ENCODE results near the gene ZP1.

Gene ZP1

GRCh38 chr11:60921777-60922335 is 54.5 kb downstream of the ZP1 start:
- in situ Hi-C loops (cut with MboI; ENCODE audit: low sequenced_read_pairs) = no loop called here

- in situ Hi-C loops (cut with MboI; ENCODE audit: low sequenced_read_pairs) = no loop called here
Observed at GRCh38 chr11:60922906-60923305, 55.6 kb downstream of the ZP1 start.

DNA sequence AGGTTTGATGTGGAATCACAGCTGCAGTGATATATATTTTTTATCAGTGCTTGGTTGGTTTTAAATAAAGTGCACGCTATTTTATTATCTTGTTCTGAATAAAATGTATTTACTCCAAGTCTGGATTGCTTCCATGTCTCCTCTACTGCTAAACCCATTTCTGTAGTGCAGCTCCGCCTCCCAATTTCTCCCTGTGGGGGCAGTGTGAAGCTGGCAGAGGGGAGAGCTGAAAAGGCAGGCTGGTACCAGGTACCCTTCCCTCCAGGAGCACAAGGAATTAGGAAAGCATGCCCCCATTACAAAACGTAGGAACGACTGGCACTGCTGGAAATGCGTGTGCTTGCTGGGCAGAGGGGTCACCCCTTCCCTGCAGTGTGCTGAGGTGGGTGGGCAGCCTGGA is 56.0 kb downstream of the ZP1 start:
- in situ Hi-C loops (cut with MboI; ENCODE audit: low sequenced_read_pairs) = no loop called here

DNA sequence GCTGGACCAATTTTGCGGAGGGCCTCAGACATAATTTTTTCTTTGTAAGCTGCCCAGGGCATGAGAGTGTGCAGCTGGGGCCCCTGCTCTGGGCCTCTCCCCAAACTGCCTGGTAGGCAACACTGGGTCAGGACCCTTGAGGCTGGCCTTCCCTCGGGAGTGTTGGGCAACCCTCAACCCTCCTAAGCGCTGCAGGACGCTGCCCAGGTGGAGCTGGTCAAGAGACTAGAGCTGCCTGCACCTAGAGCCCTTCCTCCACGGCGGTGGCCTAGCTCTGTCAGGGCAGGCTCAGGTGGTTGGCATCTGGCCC is 56.4 kb downstream of the ZP1 start:
- in situ Hi-C loops (cut with MboI; ENCODE audit: low sequenced_read_pairs) = no loop called here

DNA sequence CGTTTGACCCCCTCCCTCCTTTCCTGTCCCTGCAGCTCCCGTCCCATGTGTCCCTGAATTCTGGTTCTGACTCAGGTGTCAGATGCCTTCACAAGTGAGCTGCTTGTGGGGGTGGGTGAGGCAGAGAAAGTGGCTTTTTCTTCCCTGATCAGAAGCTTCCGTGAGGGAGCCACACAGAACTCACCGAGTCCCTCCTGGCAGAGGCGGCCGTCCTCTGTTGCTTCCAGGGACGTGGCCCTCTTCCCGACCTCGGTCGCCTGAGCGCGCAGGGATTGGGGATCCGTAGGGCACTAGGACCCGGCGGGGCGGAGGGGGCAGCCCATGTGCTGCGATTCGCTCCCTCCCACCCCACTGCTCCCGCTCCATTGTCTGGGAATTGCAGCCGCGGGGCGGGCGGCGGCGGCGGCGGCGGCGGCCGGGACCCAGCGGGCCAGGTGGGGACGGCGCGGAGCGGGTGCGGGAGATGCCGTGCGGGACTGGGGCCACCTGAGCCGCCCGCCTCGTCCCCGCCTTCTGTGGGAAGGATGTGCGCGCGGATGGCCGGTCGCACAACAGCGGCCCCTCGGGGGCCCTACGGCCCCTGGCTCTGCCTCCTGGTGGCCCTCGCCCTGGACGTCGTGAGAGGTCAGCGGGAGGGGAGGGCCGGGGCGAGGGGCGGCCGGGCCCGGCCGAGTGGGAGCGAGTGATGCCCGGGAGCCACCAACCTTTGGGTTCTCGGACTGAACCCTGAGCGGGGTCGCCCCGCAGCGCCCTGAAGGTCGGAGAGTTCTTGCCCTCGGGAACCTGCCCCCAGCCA is 57.0 kb downstream of the ZP1 start, which contains the start of gene TMEM132A:
TMEM132A (plus strand) TSS at position 351 of the 796 bp plus-strand sequence; CDS start at position 525, 174 bp downstream.
- in situ Hi-C loops (cut with MboI; ENCODE audit: low sequenced_read_pairs) = no loop called here

All from HL-60/S4 treated with phorbol 12-myristate 13-acetate at 8.2 ng/mL for 4 days and 3 days (cell line).